GM12874 (cell line): ENCODE results near the gene PTP4A2.

Experiments used
- TF ChIP-seq, protein P1 (sequence below): IDR thresholded peaks from 2 replicates; pipeline ENCODE4 v1.5.1; 2011; ENCODE audit warnings: low read depth, mild to moderate bottlenecking, control low read depth, low read length, moderate library complexity; ENCODE audit not compliant: insufficient read depth

PTP4A2 gene

DNA sequence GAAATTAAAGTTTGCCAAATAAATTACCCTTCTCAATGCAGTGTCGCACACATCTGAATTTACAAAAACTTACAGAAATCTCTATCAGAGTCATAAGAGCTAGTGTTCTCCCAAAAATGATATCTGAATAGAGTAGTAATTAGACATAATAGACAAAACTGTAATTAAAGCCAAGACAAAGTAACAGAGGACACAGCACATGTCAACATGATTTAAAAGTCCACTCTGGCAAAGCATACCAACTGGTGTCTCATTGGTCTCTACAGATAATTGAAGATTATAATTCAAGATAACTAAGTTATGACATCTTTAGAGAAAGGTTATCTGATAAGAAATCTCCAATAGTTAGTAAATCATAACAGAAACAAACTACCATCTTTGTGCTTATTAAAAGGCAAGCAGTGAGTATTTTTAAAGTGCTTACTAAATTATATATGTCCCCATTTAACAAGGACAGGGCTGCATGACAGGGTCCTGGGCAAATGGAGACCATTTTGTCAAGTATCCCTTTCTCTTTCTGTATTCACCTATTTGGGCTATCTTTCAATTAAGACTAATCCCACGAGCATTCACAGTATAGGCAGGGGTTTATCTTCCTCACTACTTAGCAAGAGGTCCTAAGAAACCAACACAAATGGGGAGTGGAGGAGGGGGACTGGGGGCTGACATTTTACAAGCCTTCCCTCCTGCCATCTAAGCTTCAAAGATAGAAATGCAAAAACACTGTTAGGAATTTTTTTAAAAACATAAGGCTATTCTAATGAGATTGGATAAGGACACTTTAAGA, 26.0 kb downstream of the PTP4A2 start:
- TF ChIP-seq, protein P1, sequence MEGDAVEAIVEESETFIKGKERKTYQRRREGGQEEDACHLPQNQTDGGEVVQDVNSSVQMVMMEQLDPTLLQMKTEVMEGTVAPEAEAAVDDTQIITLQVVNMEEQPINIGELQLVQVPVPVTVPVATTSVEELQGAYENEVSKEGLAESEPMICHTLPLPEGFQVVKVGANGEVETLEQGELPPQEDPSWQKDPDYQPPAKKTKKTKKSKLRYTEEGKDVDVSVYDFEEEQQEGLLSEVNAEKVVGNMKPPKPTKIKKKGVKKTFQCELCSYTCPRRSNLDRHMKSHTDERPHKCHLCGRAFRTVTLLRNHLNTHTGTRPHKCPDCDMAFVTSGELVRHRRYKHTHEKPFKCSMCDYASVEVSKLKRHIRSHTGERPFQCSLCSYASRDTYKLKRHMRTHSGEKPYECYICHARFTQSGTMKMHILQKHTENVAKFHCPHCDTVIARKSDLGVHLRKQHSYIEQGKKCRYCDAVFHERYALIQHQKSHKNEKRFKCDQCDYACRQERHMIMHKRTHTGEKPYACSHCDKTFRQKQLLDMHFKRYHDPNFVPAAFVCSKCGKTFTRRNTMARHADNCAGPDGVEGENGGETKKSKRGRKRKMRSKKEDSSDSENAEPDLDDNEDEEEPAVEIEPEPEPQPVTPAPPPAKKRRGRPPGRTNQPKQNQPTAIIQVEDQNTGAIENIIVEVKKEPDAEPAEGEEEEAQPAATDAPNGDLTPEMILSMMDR: no peak

DNA sequence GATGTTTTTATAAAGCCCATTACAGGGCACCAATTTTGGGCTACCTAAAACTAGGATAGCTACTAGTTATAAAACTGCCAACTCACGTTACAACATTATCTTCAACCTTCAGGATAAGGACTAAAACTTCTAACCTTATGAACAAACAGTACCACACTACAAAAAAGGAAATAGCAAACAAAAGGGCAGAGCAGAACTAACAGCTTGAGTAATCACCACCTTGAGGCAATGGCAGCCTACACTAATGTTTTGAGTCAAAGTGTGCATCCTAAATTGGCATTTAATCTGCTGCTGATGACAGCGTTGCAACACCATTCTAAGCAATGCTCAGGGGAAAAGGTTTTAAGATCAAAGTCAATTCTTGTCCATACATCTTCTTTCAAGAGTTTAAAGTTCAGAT, 27.2 kb downstream of the PTP4A2 start:
- TF ChIP-seq, protein P1: no peak

DNA sequence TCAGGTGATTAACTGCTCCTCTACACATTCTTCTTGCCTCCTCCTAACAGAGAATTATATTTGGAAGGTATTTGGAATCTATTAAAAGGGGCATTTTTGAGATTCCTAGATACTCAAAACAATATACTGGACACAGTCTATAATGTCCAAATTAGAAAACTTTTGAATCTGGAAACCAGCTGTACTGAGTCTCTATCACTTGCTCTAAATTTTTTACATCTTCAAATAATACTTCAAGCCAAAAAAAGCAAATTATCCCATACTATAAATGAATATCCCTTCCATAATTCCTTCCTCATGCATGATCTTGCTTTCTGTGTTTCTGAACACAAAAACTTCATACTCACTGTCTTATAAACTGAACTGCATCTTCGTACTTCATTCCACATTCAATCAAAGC, 28.5 kb downstream of the PTP4A2 start:
- TF ChIP-seq, protein P1: no peak

DNA sequence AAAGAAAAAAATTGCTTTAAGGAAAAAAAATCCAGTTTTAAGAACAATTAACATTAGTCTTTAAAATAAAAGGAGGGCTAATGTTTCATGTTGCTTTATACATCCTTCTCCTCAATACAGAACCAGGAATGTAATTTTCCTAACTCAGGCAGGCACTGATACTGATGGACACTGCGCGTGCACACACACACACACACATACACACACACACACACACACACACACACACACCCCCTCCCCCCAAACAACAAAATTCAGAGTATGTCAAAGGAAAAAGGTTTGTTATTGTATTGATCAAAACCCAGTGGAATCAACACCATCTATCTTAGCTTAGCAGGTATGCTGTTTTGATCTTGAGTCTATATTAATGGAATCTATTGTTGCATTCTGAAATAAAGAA, 31.6 kb downstream of the PTP4A2 start:
- TF ChIP-seq, protein P1: no peak

DNA sequence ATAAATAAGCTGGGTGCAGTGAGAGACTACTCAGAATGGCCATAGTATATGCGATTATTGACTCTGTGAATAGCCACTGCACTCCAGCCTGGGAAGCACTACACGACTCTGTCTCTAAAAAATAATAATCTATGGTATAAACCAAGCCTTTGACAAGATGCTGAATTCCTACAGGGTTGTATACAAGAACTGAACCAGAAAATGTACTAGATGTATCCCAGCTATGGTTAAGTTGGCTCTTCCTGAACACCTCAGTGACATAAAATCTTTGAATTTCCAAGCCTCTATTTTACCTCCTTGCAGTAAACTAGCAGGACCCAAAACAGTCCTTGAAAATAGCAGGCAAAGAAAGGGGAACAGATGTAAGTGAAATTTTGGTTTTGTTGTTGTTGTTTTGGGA, 32.5 kb downstream of the PTP4A2 start:
- TF ChIP-seq, protein P1: no peak

DNA sequence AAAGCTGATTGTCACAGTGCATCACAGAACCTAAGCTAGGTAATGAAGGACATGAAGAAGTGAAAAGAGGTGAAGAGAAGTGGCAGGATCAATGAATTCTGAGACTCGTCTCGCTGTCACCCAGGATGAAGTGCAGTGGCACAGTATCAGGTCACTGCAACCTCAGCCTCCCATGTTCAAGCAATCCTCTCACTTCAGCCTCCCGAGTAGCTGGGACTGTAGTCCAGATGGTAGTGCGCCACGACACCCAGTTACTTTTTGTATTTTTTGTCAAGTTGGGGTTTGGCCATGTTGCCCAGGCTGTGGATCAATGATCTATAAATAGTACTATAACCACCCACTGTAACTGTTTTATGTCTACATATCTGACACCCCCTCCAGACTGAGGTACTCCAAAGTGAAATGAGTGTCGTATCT, 33.1 kb downstream of the PTP4A2 start:
- TF ChIP-seq, protein P1: no peak

DNA sequence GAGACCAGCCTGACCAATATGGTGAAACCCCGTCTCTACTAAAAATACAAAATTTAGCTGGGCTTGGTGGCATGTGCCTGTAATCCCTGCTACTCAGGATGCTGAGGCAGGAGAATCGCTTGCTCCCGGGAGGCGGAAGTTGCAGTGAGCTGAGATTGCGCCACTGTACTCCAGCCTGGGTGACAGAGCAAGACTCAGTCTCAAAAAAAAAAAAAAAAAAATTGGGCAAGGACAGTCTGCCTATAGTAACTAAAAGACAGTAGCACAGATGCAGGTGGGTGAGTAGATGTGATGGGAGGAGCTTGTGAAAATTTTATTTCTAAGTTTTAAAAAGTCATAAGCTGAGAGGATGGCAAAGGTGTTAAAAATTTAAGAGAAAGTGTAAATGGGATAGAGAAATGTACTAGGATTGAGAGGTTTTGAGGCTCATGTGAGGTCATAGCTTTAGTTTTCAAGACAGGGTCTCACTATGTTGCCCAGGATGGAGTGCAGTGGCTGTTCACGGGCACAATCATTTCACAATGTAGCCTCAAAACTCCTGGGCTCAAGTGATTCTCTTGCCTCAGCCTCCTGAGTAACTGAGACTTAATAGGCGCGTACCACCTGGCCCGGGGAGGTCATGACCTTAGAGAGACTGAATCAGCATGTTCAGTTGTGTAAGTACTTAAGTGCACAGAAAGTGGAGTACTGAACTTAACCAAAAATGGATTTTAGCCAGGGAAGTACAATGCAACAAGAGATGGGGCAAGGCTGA, 33.7 kb downstream of the PTP4A2 start:
- TF ChIP-seq, protein P1: no peak
